A673 (cell line): ENCODE measurements around the gene FRMD4A.

Experiments used
- EZH2 ChIP-seq: fragments of 200-600 bp; sonication (generic); IDR thresholded peaks from 2 replicates; pipeline ENCODE4 v1.6.1; 2017; ENCODE audit warnings: borderline replicate concordance, low read depth, mild to moderate bottlenecking, mixed read lengths, antibody characterized with exemption, low read length; ENCODE audit not compliant: poor library complexity, severe bottlenecking
- TF ChIP-seq, protein P1 (sequence below): fragments of 300-800, 200-600 bp; sonication (generic); conservative IDR thresholded peaks from 2 replicates; pipeline ENCODE4 v1.5.1; 2017; ENCODE audit warnings: low read depth, mild to moderate bottlenecking, antibody characterized with exemption, low read length, moderate library complexity, mixed read lengths

DNA sequence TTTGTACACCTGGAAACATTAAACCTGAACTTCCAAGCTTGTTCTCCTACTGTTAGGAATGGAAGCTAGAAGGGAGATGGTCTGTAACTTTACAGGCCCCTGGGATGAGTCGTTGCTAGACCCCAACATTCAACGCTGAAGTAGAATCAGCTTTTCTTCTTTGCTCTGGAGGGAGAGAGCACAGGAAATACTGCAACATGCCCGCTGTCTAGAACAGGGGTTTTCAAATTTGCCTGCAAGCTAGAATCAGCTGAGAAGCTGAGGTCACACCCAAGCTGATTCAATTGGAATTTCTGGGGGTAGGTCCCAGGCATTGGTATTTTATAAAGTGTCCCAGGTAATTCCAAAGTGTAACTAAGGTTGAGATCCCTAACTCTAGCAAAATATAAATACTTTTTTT lies 524.3 kb downstream of the FRMD4A start:
- TF ChIP-seq, protein P1, sequence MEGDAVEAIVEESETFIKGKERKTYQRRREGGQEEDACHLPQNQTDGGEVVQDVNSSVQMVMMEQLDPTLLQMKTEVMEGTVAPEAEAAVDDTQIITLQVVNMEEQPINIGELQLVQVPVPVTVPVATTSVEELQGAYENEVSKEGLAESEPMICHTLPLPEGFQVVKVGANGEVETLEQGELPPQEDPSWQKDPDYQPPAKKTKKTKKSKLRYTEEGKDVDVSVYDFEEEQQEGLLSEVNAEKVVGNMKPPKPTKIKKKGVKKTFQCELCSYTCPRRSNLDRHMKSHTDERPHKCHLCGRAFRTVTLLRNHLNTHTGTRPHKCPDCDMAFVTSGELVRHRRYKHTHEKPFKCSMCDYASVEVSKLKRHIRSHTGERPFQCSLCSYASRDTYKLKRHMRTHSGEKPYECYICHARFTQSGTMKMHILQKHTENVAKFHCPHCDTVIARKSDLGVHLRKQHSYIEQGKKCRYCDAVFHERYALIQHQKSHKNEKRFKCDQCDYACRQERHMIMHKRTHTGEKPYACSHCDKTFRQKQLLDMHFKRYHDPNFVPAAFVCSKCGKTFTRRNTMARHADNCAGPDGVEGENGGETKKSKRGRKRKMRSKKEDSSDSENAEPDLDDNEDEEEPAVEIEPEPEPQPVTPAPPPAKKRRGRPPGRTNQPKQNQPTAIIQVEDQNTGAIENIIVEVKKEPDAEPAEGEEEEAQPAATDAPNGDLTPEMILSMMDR: no peak
- TF ChIP-seq EZH2: no peak
